Epithelial cell of proximal tubule (primary cell): ENCODE measurements around the gene ACO2. TPM values are rescaled to one million over a fixed set of nuclear protein-coding genes. Genes with fewer than 3 reads are reported as not detected.

ENCODE experiments used
- DNase-seq: peaks from one replicate; pipeline ENCODE4 v3.0.0-alpha.2; 2011; ENCODE audit warnings: low read depth
- H3K4me3 ChIP-seq: 2 replicates; pipeline ENCODE4 v1.5.1; 2011; ENCODE audit warnings: low read depth, mild to moderate bottlenecking, low read length
- total RNA-seq: library from RNA; depleted of rRNA; stranded (reverse); fragments of >200 nt; gene quantifications from 2 replicates; pipeline ENCODE4 v1.2.3, GENCODE V29; 2015
- TF ChIP-seq, protein P1 (sequence below): conservative IDR thresholded peaks from 2 replicates; pipeline ENCODE4 v1.5.1; 2012; ENCODE audit warnings: low read depth, mild to moderate bottlenecking, low read length

ACO2 gene
- total RNA-seq, 1 donor from 2014 or later: 58.8 TPM

DNA sequence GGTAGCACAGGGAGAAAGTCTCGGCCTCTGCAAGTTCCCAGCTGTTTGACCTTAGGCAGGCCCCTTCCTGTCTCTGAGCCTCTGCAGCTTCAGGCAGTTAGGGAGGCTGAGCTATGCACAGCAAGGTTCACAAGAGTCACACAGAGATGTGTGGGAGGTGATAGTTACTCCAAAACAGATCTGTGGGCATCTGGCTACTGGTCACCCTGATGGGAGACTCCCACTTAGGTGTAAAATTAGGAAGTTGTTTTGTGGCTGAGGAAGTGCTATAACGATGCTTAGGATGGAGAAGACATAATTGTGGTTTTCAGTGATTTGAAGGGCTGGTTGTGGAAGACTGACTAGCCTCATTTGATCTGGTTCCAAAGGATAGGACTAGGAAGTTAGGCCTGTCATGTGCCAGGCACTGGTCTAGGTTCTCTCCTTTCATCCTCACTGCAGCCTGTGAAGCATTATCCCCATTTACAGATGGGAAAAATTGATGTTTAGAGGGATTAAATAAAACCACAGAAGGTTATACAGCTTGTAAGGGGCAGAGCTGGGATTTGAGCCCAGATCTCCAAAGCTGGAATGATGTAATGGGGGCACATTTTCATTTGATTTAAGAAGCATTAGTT lies 13.5 kb downstream of the ACO2 start:
- DNase-seq: no peak
- TF ChIP-seq, protein P1, sequence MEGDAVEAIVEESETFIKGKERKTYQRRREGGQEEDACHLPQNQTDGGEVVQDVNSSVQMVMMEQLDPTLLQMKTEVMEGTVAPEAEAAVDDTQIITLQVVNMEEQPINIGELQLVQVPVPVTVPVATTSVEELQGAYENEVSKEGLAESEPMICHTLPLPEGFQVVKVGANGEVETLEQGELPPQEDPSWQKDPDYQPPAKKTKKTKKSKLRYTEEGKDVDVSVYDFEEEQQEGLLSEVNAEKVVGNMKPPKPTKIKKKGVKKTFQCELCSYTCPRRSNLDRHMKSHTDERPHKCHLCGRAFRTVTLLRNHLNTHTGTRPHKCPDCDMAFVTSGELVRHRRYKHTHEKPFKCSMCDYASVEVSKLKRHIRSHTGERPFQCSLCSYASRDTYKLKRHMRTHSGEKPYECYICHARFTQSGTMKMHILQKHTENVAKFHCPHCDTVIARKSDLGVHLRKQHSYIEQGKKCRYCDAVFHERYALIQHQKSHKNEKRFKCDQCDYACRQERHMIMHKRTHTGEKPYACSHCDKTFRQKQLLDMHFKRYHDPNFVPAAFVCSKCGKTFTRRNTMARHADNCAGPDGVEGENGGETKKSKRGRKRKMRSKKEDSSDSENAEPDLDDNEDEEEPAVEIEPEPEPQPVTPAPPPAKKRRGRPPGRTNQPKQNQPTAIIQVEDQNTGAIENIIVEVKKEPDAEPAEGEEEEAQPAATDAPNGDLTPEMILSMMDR: no peak
- no peak overlapping the region for H3K4me3 ChIP-seq

DNA sequence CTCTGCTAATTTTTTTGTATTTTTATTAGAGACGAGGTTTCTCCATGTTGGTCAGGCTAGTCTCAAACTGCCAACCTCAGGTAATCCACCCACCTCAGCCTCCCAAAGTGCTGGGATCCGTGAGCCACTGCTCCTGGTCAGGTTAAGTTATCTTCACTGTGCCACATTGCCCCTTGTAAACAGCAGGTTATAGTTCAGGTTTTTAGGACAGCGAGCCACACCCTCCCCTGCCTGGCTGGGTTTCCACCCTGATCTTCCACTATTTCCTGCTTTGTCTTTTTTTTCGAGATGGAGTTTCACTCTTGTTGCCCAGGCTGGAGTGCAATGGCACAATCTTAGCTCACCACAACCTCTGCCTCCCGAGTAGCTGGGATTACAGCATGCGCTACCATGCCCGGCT lies 16.1 kb downstream of the ACO2 start:
- TF ChIP-seq, protein P1: no peak
- H3K4me3 ChIP-seq: no peak overlapping the region
- no peak for DNase-seq

DNA sequence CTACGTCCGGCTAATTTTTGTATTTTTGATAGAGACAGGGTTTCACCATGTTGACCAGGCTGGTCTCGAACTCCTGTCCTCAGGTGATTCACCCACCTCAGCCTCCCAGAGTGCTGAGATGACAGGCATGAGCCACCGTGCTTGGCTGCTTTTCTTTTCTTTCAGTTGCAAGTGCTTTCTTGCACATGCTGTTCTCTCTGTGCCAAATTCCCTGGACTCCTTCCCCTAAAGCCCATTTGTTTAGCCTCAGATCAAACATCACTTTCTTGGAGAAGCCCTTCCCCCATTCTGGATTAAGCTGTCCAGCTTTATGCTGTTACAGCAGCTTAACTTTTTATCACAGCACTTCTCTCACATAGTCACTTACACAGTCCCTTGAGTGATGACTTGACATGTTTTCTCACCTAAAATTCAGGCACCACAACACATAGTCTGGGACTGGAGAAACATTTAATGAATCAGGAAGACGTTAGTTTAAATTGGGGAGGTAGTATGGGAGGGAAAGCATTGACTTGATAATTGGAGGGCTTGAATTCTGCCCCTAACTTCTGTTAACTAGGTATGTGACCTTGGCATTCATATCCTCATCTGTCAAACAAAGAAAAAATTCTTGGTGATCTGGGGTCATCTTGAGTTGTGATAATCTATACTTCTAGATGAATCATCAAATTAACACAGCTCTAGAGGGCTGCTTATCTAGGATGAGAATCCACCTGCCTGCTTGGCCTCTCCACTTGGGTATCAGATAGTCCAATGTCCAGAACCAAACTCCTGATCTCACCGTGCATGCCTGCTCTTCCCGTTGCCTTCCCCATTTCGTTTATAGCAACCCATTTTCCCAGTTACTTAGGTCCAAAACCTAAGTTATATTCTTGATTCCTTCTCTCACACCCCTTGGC lies 18.4 kb downstream of the ACO2 start:
- no peak overlapping the region for H3K4me3 ChIP-seq
- TF ChIP-seq, protein P1: no peak
- no peak for DNase-seq

DNA sequence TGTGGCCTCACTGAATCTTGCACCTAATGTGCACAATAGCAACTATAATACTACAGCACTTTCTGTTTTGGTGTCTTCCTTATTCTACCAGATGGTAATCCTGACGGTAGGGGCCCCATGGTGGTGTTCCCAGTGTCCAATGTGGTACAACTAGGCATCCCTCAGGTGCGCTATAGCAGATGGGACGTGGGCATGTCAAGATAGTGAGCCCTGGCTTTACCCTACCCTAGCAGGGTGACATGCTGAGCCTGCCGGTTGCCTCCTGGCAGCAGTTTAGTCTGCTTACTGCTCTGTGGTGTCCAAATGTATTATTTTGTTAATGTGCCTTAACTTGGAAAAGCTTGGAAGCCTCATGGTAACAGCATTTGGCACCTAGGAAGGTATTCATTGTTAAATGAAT lies 19.2 kb downstream of the ACO2 start:
- H3K4me3 ChIP-seq: no peak overlapping the region
- TF ChIP-seq, protein P1: no peak
- no peak for DNase-seq

DNA sequence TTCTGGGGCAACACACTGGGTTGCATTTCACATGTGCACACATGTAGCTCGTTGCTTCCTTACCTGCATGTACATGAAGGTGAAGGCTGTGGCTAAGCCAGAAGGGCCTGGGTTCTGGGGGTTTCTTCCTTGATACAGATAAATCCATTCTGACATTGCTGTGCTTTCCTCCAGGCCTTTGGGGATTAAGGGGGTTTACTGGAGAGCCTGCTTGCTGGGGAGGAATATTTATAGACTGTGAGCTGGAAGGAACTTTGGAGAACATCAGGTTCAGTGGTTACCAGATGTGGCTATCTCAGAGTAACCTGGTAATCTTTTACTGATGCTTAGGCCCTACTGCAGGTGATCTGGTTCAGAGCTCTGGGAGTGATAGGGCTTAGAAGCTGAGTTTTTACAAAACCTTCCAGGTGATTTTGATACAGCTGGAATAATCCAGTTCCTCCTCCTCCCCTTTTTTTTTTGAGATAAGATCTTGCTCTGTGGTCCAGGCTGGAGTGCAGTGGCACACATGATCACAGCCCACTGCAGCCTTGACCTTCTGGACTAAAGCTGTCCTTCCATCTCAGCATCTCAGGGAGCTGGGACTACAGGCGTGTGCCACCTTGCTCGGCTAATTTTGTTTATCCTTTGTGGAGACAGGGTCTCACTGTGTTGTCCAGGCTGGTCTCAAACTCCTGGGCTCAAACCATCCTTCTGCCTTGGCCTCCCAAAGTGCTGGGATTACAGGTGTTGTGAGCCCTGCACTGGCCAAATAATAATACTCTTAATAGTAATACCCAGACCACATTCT lies 19.9 kb downstream of the ACO2 start:
- no peak for DNase-seq
- TF ChIP-seq, protein P1: no peak
- H3K4me3 ChIP-seq: no peak overlapping the region

DNA sequence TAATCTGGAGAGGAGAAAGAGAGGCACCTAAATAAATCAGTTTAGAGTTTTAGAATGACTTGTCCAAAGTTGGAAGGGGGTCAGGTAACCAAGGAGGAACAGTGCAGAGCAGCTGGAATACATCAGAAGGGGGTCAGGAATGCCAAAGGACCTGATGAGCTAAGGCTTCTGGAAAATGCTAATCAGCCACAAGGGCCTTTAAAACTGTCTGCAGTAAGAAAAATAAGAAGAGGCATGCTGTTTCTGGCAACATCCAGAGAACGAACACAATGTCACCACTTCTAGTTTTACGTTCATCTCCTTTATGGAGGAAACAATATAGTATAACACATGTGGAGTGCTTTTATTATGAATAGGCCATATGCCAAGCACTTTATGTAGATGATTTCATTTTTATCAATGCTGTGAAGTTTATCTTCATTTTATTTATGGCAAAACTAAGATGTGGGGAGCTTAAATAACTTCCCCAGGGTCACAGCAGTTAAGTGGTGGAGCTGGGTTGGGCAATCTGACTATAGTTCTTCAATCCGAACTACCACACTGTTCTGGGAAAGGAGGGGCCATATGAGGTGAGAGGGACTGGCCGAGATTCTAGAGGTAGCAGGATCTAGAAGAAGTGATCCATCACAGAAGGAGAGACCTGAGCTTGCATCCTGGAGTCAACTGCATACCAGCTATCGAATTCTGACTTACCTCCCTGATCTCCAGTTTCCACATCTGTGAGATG lies 22.6 kb downstream of the ACO2 start:
- no peak for DNase-seq
- TF ChIP-seq, protein P1: no peak
- H3K4me3 ChIP-seq: no peak overlapping the region
